Measurements from ENCODE around the gene WNT9B. TPM values are rescaled to one million over a fixed set of nuclear protein-coding genes. Genes with fewer than 3 reads are reported as not detected.

Gene WNT9B
- total and polyA plus RNA-seq, 2 of the 13 experiments (the other 11 are each of a cell fraction or from before 2014, with no cell fraction given): not detected

- TF ChIP-seq NAIF1 (CRISPR knock-in tag; IDR thresholded peaks at IDR 0.05; ENCODE audit: borderline replicate concordance): no peak
- no peak for TF ChIP-seq ETV5 (CRISPR knock-in tag; IDR thresholded peaks at IDR 0.05; ENCODE audit: borderline replicate concordance)
- TF ChIP-seq, protein P1, sequence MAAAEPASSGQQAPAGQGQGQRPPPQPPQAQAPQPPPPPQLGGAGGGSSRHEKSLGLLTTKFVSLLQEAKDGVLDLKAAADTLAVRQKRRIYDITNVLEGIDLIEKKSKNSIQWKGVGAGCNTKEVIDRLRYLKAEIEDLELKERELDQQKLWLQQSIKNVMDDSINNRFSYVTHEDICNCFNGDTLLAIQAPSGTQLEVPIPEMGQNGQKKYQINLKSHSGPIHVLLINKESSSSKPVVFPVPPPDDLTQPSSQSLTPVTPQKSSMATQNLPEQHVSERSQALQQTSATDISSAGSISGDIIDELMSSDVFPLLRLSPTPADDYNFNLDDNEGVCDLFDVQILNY (CRISPR knock-in tag; conservative IDR thresholded peaks at IDR 0.05): no peak
- TF ChIP-seq SALL1 (CRISPR knock-in tag; IDR thresholded peaks at IDR 0.05): no peak
- no peak for TF ChIP-seq ZNF672 (CRISPR knock-in tag; IDR thresholded peaks at IDR 0.05)
- no peak for TF ChIP-seq KDM1A (CRISPR knock-in tag; IDR thresholded peaks at IDR 0.05)
- TF ChIP-seq TRIM24 (CRISPR knock-in tag; IDR thresholded peaks at IDR 0.05): no peak
These were observed 31.5 kb upstream of the WNT9B start (continued) for GRCh38 chr17:46819906-46820351.

DNA sequence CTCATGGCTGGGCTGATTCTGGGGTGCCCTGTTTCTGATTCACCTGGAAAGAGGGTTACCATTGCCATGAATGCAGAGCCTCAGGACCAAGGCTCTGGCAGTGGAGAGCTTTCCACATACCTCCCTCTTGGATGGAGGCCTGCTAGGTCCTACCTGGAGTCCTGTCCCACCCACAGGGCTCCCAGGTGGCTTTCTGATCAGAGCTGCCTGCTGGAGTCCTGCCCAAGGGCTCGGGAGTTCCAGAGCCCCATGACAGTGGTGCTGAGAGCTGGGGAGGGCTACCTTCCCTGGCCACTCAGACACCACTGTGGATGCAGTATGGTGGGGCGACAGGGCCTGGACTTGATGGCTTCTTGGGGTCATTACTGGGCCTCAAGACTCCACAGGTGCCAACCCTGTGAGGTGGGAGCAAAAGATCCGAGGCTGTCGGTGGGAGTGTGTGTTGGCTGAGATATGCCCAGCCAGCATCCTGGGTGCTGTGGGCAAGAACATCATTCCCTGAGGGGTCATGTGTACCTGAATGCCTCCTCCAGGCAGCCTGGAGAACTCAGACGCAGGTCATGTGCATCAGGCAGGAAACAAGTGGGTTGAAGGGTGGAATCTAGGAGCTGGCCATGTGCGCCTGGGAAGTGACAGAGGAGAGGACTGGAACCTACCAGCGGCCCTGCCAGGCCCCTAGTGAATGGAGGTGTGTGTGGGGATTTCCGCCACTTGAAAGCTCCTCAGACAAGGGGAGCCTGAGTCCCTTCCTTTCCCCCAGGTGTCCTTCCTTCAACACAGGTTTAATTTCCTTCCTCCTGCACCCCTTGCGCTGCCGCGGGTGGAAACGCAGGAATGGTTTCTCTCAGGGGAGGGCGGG, 30.6 kb upstream of the WNT9B start:
- ATAC-seq (no peak; the same call in 1 of the 3 replicates), FAIRE-seq (no peak), DNase-seq (ENCODE audit: low spot score) (no peak)
- WGBS (ENCODE audit: low lambda C conversion rate): 44% methylated on average over 13 of the region's 13 CpGs
- no peaks in the 10 kb centered on the region for H3K36me3 ChIP-seq (replicated peaks in 1 of 2; ENCODE audit: control insufficient read depth in 1 of 2, insufficient read depth in 2 of 2, low read length in 2 of 2)
- no peak overlapping the region for H3K27ac ChIP-seq (ENCODE audit: extremely low read length, insufficient read depth, low read length)
- no peaks in the 10 kb centered on the region for H3K79me2 ChIP-seq (ENCODE audit: insufficient read depth, low read length)
- in situ Hi-C loops (cut with HindIII; ENCODE audit: extremely low pct_ligation_motif_present, low pct_unique_long_range_greater_than_20kb): loop anchor here (5.0 kb wide), 1 partner anchor 44 kb away; no protein-coding TSS in a partner anchor
- no peaks in the 10 kb centered on the region for H4K20me1 ChIP-seq (ENCODE audit: insufficient read depth, low read length)
- no peak overlapping the region for H3K9ac ChIP-seq (ENCODE audit: insufficient read depth, low read depth, low read length)
- peak overlapping the region; percentile 57 for H3K4me2 ChIP-seq (ENCODE audit: low read depth, low read length)
- H3K27me3 ChIP-seq (ENCODE audit: control insufficient read depth in 1 of 2, insufficient read depth in 2 of 2, low read length in 2 of 2): peaks cover 12 to 64% of the 10 kb centered on the region in 2 experiments
- BruUV-seq (replicated peaks): no TSS peak
- H3K4me1 ChIP-seq (ENCODE audit: insufficient read depth, low read length): peaks cover 35% of the 10 kb centered on the region
- H2AFZ ChIP-seq (ENCODE audit: low read length): no peak overlapping the region
- H3K4me3 ChIP-seq (replicated peaks in 1 of 3; ENCODE audit: insufficient read depth in 1 of 3, low read depth in 2 of 3, low read length in 3 of 3): 0 out of 6 replicates have a peak overlapping the region, but pooled peaks of 1 of the 3 experiments have one; percentile 46
- no peaks in the 10 kb centered on the region for H3K9me3 ChIP-seq (ENCODE audit: low read length)
- intact Hi-C loops (cut with micrococcal nuclease; ENCODE audit: unreplicated experiment): no loop called here
- ChIA-PET POLR2A (interaction anchor here (1.9 kb wide), 1 partner anchor 12 kb away, joined by 4 read pairs; no protein-coding TSS in a partner anchor), CTCF (ENCODE audit: low intra/inter-chr PET ratio, low total read pairs) (no interaction called here)
- no peak for TF ChIP-seq ZNF577 (CRISPR knock-in tag; IDR thresholded peaks at IDR 0.05; ENCODE audit: borderline replicate concordance, low read depth)
- TF ChIP-seq HOXD1 (CRISPR knock-in tag; IDR thresholded peaks at IDR 0.05): no peak
- no peak for TF ChIP-seq SP140L (CRISPR knock-in tag; IDR thresholded peaks at IDR 0.05; ENCODE audit: borderline replicate concordance)
- peak; percentile 3; the same call in 1 of the 2 replicates for TF ChIP-seq UBTF (CRISPR knock-in tag; IDR thresholded peaks at IDR 0.05)
- no peak for TF ChIP-seq ZNF761 (CRISPR knock-in tag; conservative IDR thresholded peaks at IDR 0.05)
- TF ChIP-seq ZNF670 (CRISPR knock-in tag; IDR thresholded peaks at IDR 0.05; ENCODE audit: borderline replicate concordance): no peak
- no peak for TF ChIP-seq ZNF883 (CRISPR knock-in tag; IDR thresholded peaks at IDR 0.05; ENCODE audit: not compliant biosample characterization)
- no peak for TF ChIP-seq KLF11 (CRISPR knock-in tag; IDR thresholded peaks at IDR 0.05)
- TF ChIP-seq KDM4B (CRISPR knock-in tag; IDR thresholded peaks at IDR 0.05): no peak
- 0 out of 2 replicates have a peak, but pooled peaks have one; percentile 6 for TF ChIP-seq PHF20 (CRISPR knock-in tag; IDR thresholded peaks at IDR 0.05)
- TF ChIP-seq CBFB (CRISPR knock-in tag; IDR thresholded peaks at IDR 0.05): no peak
- TF ChIP-seq ZKSCAN8 (CRISPR knock-in tag; IDR thresholded peaks at IDR 0.05; ENCODE audit: borderline replicate concordance): no peak
- peak; percentile 34; the same call in 1 of the 2 replicates for TF ChIP-seq MTF2 (CRISPR knock-in tag; IDR thresholded peaks at IDR 0.05; ENCODE audit: borderline replicate concordance)
- TF ChIP-seq IRX3 (CRISPR knock-in tag; IDR thresholded peaks at IDR 0.05; ENCODE audit: borderline replicate concordance, low read depth): no peak
